Muscle of back (tissue), 13 donors: ENCODE results near the gene TUFM. TPM values are rescaled to one million over a fixed set of nuclear protein-coding genes. Genes with fewer than 3 reads are reported as not detected.
A peak's percentile ranks its signal among the peaks of the same experiment; 100 is the strongest.
"Not testable (repeated sequence)": the region's sequence is repeated elsewhere in the genome, so short reads cannot be mapped to it uniquely, and the experiment has no call there.

Source experiments
- DNase-seq, 3 donors: peaks; one replicate each; pipeline versions ENCODE4 v3.0.0 to v3.0.0-alpha.2; 2013
- long read RNA-seq, 9 donors: transcript quantifications; one replicate each; lab custom pipeline, GENCODE V29; 2026
- polyA plus RNA-seq, 10 donors: library from polyadenylated mRNA; unstranded; fragments of 120-200 nt; gene quantifications; one replicate each; pipeline ENCODE4 v1.2.1, GENCODE V29; 2013; ENCODE audit not compliant: insufficient read length in 10 of 10

TUFM gene
- polyA plus RNA-seq = 100 to 1,000 TPM; 118 to 161 (median 148) TPM
- long read RNA-seq, donor 1, transcript TUFM-201 (10 exons, 2,071 nt) = major isoform, 59 of 65 reads
- long read RNA-seq, donor 1, partial matches to known transcripts = 5 of 65 reads
- long read RNA-seq, donor 1, other reads (novel, unspliced or antisense) = 0 of 65 reads
- long read RNA-seq, donor 2, transcript TUFM-201 (10 exons, 2,071 nt) = major isoform, 45 of 45 reads
- long read RNA-seq, donor 2, partial matches to known transcripts = 0 of 45 reads
- long read RNA-seq, donor 2, other reads (novel, unspliced or antisense) = 0 of 45 reads
- long read RNA-seq, donor 3 = 0 reads
- long read RNA-seq, donor 4, transcript TUFM-201 (10 exons, 2,071 nt) = major isoform, 37 of 40 reads
- long read RNA-seq, donor 4, partial matches to known transcripts = 0 of 40 reads
- long read RNA-seq, donor 4, other reads (novel, unspliced or antisense) = 0 of 40 reads
- long read RNA-seq, donor 5, transcript TUFM-201 (10 exons, 2,071 nt) = major isoform, 60 of 111 reads
- long read RNA-seq, donor 5, transcript TUFM-204 (3 exons, 814 nt) = minor isoform, 6 of 111 reads
- long read RNA-seq, donor 5, partial matches to known transcripts = 45 of 111 reads
- long read RNA-seq, donor 5, other reads (novel, unspliced or antisense) = 0 of 111 reads
- long read RNA-seq, donor 6, transcript TUFM-201 (10 exons, 2,071 nt) = major isoform, 63 of 68 reads
- long read RNA-seq, donor 6, transcript TUFM-204 (3 exons, 814 nt) = minor isoform, 5 of 68 reads
- long read RNA-seq, donor 6, partial matches to known transcripts = 0 of 68 reads
- long read RNA-seq, donor 6, other reads (novel, unspliced or antisense) = 0 of 68 reads
- long read RNA-seq, donor 7, transcript TUFM-201 (10 exons, 2,071 nt) = major isoform, 42 of 42 reads
- long read RNA-seq, donor 7, partial matches to known transcripts = 0 of 42 reads
- long read RNA-seq, donor 7, other reads (novel, unspliced or antisense) = 0 of 42 reads
- long read RNA-seq, donor 8, transcript TUFM-201 (10 exons, 2,071 nt) = major isoform, 31 of 43 reads
- long read RNA-seq, donor 8, transcript TUFM-204 (3 exons, 814 nt) = minor isoform, 6 of 43 reads
- long read RNA-seq, donor 8, partial matches to known transcripts = 6 of 43 reads
- long read RNA-seq, donor 8, other reads (novel, unspliced or antisense) = 0 of 43 reads
- long read RNA-seq, donor 9, transcript TUFM-201 (10 exons, 2,071 nt) = major isoform, 9 of 10 reads
- long read RNA-seq, donor 9, partial matches to known transcripts = 0 of 10 reads
- long read RNA-seq, donor 9, other reads (novel, unspliced or antisense) = 0 of 10 reads

DNA sequence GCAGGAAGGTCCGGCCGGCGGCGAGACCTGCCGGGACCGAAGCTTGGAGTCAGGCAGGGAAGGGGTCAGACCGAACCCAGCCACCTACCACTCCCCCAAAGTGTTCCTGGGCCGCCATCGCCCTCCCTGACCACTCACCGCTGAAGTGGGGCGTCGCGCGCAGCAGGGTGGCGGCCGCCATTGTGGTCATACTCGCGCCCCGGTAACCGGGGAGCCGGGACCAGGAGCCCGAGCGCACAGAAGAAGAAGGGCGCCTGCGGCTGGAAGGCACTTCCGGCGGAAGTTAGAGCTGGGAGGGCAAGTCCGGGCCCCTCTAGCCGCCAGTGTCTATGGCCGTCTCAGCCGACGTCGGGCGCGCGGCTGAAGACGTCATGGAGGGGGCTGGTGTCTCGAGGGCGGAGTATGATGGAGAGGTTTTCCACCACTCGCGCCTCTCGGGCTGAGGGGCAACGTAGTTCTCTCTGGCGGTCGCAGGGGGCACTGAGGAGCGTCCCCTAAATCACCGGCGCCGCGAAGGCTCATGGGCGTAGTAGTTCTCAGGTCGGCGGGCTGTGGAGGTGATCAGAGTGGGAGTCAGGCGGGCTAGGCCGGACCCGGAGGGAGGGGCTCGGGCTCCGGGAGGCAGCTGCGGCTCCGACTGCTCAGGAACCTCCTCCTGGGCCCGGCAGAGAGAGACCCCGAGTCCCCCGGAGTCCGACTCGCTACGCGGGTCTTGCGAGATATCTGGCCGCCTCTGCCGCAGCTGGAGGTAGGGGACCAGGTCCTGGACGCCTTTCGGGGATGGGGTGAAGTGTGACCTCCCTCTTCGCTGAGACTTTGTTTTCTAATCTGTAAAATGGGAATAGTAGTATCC lies at the start of gene TUFM:
TSS of gene TUFM (minus strand) at position 269 of the 853 bp plus-strand sequence. CDS start at position 190, 79 bp downstream.
- DNase-seq = peak; percentile 99

GRCh38 chr16:28895609-28896008 lies 49.5 kb upstream of the TUFM start:
- DNase-seq = no peak

GRCh38 chr16:28893291-28893690 lies 47.1 kb upstream of the TUFM start:
- no peak for DNase-seq

DNA sequence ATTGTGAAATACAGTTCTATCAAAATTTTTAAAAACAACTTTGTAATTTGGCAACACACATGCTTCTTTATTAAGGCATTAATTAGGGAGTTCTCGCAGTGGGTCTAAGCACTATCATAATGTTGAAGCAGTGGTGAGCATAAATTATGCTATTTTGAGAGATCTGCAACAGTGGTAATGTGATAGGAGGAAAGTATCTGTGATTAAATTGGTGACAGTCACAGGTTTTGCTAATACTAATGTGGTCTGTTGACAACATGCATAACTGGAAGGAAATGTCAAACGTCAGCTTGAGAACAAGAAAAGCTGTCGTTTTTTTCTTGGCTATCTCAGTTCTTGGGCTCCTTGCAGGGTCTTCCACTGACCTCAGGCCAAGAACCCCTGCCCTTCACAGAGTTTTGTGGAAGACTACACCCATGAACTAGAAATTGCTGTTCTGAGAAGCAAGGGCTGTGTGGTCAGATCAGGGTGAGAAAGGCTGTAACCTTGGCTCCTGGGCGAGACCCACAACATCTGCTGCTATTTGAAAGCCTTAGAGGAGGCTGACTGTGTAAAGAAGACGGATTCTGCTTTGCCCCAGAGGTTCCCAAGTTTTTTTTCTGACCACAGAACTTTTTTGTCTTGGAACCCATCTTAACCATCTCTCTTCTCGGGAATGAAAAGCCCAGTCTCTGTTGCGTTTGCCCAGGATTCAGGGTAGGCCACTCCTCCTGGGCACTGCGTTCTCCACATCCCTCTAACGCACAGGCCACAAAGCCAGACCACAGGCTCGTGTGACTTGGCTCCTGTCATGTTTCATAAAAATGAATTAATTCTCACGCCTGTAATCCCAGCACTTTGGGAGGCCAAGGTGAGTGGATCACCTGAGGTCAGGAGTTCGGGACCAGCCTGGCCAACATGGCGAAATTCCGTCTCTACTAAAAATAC lies 46.1 kb upstream of the TUFM start:
- no peak for DNase-seq

- not testable (repeated sequence) for DNase-seq
Measured at GRCh38 chr16:28890355-28890754, 44.2 kb upstream of the TUFM start.

GRCh38 chr16:28886945-28887344 lies 40.8 kb upstream of the TUFM start:
- DNase-seq = no peak

DNA sequence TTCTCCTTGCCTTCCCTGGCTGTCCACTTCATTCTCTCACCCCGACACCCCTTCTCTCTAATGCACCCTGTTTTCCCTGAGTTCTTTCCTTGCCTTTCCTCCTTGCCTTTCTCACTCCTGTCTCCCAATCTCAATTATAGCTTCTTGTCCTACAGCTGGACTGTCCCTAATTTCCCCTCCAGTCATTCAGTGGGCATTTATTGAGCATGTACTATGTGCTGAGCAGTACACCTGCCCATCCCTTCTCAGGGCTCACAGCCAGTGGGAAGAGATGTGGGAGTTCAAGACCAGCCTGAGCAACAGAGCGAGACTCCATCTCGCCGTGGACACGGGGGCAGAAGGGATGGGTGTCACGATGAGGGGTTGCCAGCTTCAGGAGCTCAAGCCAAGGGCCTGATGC lies 37.9 kb upstream of the TUFM start:
- DNase-seq = no peak

GRCh38 chr16:28883221-28883996 lies 37.3 kb upstream of the TUFM start:
- no peak for DNase-seq

DNA sequence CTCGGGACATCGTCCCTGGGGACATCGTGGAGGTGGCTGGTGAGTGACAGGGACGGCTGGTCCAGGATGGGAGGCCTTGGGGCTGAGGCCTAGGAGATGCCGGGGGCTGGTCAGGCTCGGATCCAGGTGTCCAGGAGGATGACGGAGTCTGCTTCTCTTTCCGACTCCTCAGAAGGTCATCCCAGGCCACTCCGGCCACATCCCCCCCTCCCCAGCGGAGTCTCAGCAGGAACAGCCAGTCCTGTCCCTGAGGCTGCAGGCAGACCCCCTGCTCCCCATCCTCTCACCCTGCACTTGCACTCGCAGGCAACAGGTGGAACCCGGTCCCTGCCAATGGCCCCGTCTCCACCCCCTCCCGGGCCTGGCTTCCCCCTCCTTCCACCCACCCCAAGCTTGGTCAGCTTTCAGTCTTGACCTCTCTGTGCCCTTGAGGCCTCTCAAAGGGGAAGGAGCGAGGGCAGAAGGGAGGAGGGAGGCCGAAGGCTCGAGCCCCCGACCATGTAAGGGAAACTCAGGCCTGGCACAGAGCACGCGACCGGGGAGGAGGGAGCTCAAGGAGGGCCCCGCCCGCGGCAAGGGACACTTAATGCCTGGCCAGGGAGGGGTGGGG lies 36.5 kb upstream of the TUFM start:
- DNase-seq = peak; percentile 54 to 70 (median 55)

GRCh38 chr16:28881565-28881964 lies 35.4 kb upstream of the TUFM start:
- not testable (repeated sequence) for DNase-seq

GRCh38 chr16:28880955-28881354 lies 34.8 kb upstream of the TUFM start:
- DNase-seq = no peak

GRCh38 chr16:28880589-28880915 lies 34.4 kb upstream of the TUFM start:
- DNase-seq = no peak

- DNase-seq = peak; percentile 85 to 94 (median 89)
Measured at GRCh38 chr16:28879841-28880588, 33.9 kb upstream of the TUFM start.

DNA sequence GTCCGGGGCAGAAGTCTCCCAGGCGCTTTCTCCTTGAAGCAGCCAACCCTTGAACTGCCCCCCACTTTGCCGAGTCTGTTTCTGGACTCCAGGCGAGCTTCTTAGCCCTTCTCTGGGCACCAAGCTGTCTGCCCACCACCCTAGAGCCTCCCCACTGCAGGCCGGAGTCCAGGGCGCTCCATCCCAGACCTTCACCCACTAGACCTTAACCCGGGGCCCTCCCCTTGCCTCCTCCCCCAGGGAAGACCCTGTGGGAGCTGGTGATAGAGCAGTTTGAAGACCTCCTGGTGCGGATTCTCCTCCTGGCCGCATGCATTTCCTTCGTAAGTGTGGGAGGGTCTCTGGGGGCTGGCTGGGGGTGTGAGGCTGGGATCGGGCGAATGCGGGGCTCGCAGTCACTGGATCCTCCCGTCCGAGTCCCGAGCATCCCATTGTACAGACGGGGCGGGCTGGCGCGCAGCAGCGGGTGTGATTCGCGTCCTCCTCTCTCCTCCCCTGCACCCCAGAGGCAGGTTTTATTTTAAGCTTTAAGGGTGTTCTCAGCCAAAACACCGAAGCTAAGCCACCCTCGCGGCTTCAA lies 33.2 kb upstream of the TUFM start:
- peak in 1 of 3 donors; percentile 27 for DNase-seq

DNA sequence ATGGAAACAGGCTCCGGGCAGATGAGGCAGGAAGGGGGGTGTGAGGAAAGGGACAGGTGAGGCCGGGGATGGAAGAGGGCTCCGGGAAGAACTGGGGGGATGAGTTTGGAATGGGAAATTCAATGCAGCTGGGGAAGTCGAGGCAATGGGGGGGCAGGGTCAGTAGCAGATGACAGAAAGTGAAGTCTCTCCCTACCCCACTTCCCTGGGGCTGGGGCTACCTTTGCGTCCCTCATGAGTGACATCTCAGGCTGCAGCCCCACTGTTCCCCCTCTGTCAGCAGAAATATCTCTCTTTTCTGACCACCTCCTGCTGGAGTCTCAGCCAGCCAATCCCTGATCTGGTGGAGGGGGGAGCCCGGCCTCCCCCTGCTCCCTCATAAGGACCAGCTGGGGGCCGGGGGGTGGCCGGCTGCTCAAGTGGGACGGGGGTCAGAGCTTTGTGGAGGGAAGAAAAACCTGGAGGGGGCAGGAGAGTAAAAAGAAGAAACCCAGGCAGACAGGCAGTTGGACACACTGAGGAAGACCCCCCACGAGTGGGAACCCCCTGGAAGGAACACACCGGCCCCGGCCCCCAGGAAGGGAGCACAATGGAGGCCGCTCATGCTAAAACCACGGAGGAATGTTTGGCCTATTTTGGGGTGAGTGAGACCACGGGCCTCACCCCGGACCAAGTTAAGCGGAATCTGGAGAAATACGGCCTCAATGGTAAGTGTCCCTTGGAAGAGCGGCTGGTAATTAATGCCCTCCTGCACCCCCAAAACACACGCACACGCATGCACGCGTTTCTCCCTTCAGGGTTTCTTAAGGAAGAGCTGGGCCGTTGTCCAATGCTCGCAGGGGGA lies 32.2 kb upstream of the TUFM start, which contains the start of gene ATP2A1:
TSS of gene ATP2A1 (plus strand) at position 406 of the 844 bp plus-strand sequence. CDS start at position 590, 184 bp downstream.
- DNase-seq = peak in 1 of 3 donors; percentile 35

GRCh38 chr16:28877655-28878000 lies 31.5 kb upstream of the TUFM start:
- DNase-seq = no peak
